SK-N-SH (cell line): ENCODE measurements around the gene CERS6. TPM values are rescaled to one million over a fixed set of nuclear protein-coding genes. Genes with fewer than 3 reads are reported as not detected.

Experiments
- CTCF ChIA-PET: fragments of 300-600, 350-600 bp; formaldehyde crosslinking; extraction: SDS; loops from one replicate; lab custom pipeline; 2021; lab: Yijun Ruan, JAX
- POLR2A ChIA-PET: fragments of 350-600 bp; sonication (Branson Sonifier 250); formaldehyde crosslinking; extraction: SDS; loops from one replicate; lab custom pipeline; 2020; ENCODE audit warnings: antibody characterized with exemption, inconsistent platforms; lab: Yijun Ruan, JAX
- DNase-seq: peaks from one replicate; pipeline ENCODE4 v3.0.0; 2012
- H2AFZ ChIP-seq: fragments of 200-600 bp; sonication (generic); 2 replicates; pipeline ENCODE4 v1.8.1; 2016; ENCODE audit warnings: antibody characterized with exemption, mild to moderate bottlenecking, low read depth
- H3F3A ChIP-seq: fragments of 200-600 bp; sonication (generic); replicated peaks from 2 replicates; pipeline ENCODE3; 2016; ENCODE audit warnings: antibody characterized with exemption, mild to moderate bottlenecking; ENCODE audit not compliant: insufficient read depth
- H3K27ac ChIP-seq, 2 experiments: fragments of 200-500 bp in 1 of 2; fragments of 200-600 bp in 1 of 2; sonication (Bioruptor generic) in 1 of 2; sonication (generic), shearing (Covaris generic) in 1 of 2; 2 replicates each; pipeline versions ENCODE4 v1.5.1 to v1.6.1; 2014 to 2016; ENCODE audit warnings: low read depth in 2 of 2, inconsistent platforms in 1 of 2, low read length in 1 of 2, mild to moderate bottlenecking in 1 of 2, mixed read lengths in 1 of 2
- H3K27me3 ChIP-seq: fragments of 200-600 bp; sonication (generic), shearing (Covaris generic); 2 replicates; pipeline ENCODE4 v1.6.1; 2016; ENCODE audit warnings: mixed run types; ENCODE audit not compliant: insufficient read depth
- H3K36me3 ChIP-seq, 2 experiments: fragments of 200-500 bp in 1 of 2; fragments of 200-600 bp in 1 of 2; sonication (Bioruptor generic) in 1 of 2; sonication (generic) in 1 of 2; replicated peaks in 1 of 2; 2 replicates each; pipeline versions ENCODE3 to v1.5.1; 2014 to 2016; ENCODE audit warnings: low read length in 1 of 2, mild to moderate bottlenecking in 1 of 2; ENCODE audit not compliant: insufficient read depth in 2 of 2, control insufficient read depth in 1 of 2
- H3K4me1 ChIP-seq, 2 experiments: fragments of 200-500 bp in 1 of 2; fragments of 200-600 bp in 1 of 2; sonication (Bioruptor generic) in 1 of 2; sonication (generic), shearing (Covaris generic) in 1 of 2; 2 replicates each; pipeline versions ENCODE4 v1.5.1 to v1.6.1; 2014 to 2016; ENCODE audit warnings: low read depth in 1 of 2, low read length in 1 of 2, mixed run types in 1 of 2; ENCODE audit not compliant: insufficient read depth in 2 of 2, control insufficient read depth in 1 of 2
- H3K4me2 ChIP-seq: fragments of 200-600 bp; sonication (generic), shearing (Covaris generic); 2 replicates; pipeline ENCODE4 v1.6.1; 2017; ENCODE audit warnings: mixed run types
- H3K4me3 ChIP-seq, 2 experiments: fragments of 200-500 bp in 1 of 2; fragments of 200-600 bp in 1 of 2; sonication (Bioruptor generic) in 1 of 2; sonication (generic), shearing (Covaris generic) in 1 of 2; 2 replicates each; pipeline versions ENCODE4 v1.5.1 to v1.8.1; 2014 to 2016; ENCODE audit warnings: low read depth in 2 of 2, inconsistent platforms in 1 of 2, low read length in 1 of 2, mild to moderate bottlenecking in 1 of 2, mixed read lengths in 1 of 2, moderate library complexity in 1 of 2
- H3K79me2 ChIP-seq: fragments of 200-600 bp; sonication (generic); 2 replicates; pipeline ENCODE4 v1.8.1; 2017; ENCODE audit warnings: mild to moderate bottlenecking; ENCODE audit not compliant: insufficient read depth
- H3K9ac ChIP-seq: fragments of 200-600 bp; sonication (generic); 2 replicates; pipeline ENCODE4 v1.6.1; 2017; ENCODE audit warnings: mixed run types
- H3K9me2 ChIP-seq: fragments of 200-600 bp; sonication (generic); 2 replicates; pipeline ENCODE4 v1.6.1; 2017; ENCODE audit warnings: mixed run types
- H3K9me3 ChIP-seq: fragments of 200-600 bp; sonication (generic); 2 replicates; pipeline ENCODE4 v1.6.1; 2017; ENCODE audit warnings: mixed run types, mild to moderate bottlenecking, moderate library complexity
- H4K20me1 ChIP-seq: fragments of 200-600 bp; sonication (generic); 2 replicates; pipeline ENCODE4 v1.6.1; 2017; ENCODE audit warnings: mild to moderate bottlenecking, mixed run types; ENCODE audit not compliant: insufficient read depth
- CHD2 ChIP-seq: fragments of 150-350 bp; IDR thresholded peaks from 2 replicates; pipeline ENCODE4 v1.6.1; 2018; ENCODE audit warnings: low read length; ENCODE audit not compliant: partially characterized antibody
- EZH2phosphoT487 ChIP-seq: fragments of 200-600 bp; sonication (generic); IDR thresholded peaks from 2 replicates; pipeline ENCODE4 v1.6.1; 2017; ENCODE audit warnings: low read depth, mixed run types, mild to moderate bottlenecking, antibody characterized with exemption, moderate library complexity, borderline replicate concordance
- GABPA ChIP-seq: IDR thresholded peaks from 2 replicates; pipeline ENCODE4 v1.4.0; 2012; ENCODE audit warnings: low read depth, mild to moderate bottlenecking
- POLR2AphosphoS5 ChIP-seq: IDR thresholded peaks from 2 replicates; pipeline ENCODE4 v1.6.1; 2012; ENCODE audit warnings: low read depth, low read length
- RFX5 ChIP-seq: IDR thresholded peaks from 2 replicates; pipeline ENCODE4 v1.6.1; 2012; ENCODE audit warnings: mild to moderate bottlenecking, improper control_type of control experiment, low read length
- SMC3 ChIP-seq: IDR thresholded peaks from 2 replicates; pipeline ENCODE4 v1.6.1; 2012; ENCODE audit warnings: low read depth, low read length, improper control_type of control experiment
- TAF1 ChIP-seq: IDR thresholded peaks from 2 replicates; pipeline ENCODE4 v1.6.1; 2012; ENCODE audit warnings: low read depth, mild to moderate bottlenecking, low read length, moderate library complexity, borderline replicate concordance
- TEAD4 ChIP-seq: IDR thresholded peaks from 2 replicates; pipeline ENCODE4 v1.4.0; 2012; ENCODE audit warnings: mild to moderate bottlenecking, borderline replicate concordance; ENCODE audit not compliant: insufficient read depth
- polyA plus RNA-seq, 3 experiments: library from polyadenylated mRNA; depleted of rRNA; stranded (reverse); fragments of >200 nt; gene quantifications; 2 replicates each; pipeline ENCODE4 v1.2.3, GENCODE V29; 2012
- TF ChIP-seq, protein P1 (sequence below): IDR thresholded peaks from 2 replicates; pipeline ENCODE4 v1.4.0; 2012; ENCODE audit warnings: low read depth
- TF ChIP-seq, protein P2 (sequence below): fragments of 200-600 bp; sonication (generic); IDR thresholded peaks from 2 replicates; pipeline ENCODE4 v1.6.1; 2017; ENCODE audit warnings: antibody characterized with exemption, mild to moderate bottlenecking, moderate library complexity

CERS6 gene
- polyA plus RNA-seq, 1 of the 3 experiments (the other 2 are of a cell fraction) = 1.8 TPM

DNA sequence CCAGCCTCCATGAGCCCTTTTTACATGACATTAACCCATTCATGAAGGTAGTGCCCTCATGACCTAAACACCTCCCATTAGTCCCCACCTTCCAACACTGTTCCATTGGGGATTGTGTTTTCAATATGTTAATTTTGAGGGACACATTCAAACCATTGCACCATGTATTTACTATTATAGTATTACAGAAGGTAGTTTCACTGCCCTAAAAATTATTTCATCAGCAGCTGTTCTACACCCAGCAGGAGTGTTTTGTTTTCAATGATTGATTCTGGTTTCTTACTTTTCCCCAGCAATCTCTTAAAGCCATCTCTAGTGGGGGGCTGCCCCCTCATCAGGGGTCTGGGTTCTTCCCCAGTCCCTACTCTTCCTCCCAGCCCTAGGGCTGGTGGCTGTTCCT, 71.9 kb downstream of the CERS6 start:
- Histone ChIP-seq H3K27ac (no peak overlapping the region), H3F3A (no peaks in the 10 kb centered on the region), H3K9me2 (no peaks in the 10 kb centered on the region), H3K9ac (no peak overlapping the region), H3K4me2 (no peak overlapping the region), H3K79me2 (no peaks in the 10 kb centered on the region), H4K20me1 (no peaks in the 10 kb centered on the region), H3K4me3 (no peak overlapping the region), H3K27me3 (no peaks in the 10 kb centered on the region), H3K4me1 (peaks cover 0 to 12% of the 10 kb centered on the region in 2 experiments; a peak in 2 of 4 replicates), H3K9me3 (no peaks in the 10 kb centered on the region), H2AFZ (no peak overlapping the region), H3K36me3 (no peaks in the 10 kb centered on the region)
- POLR2A ChIA-PET = no interaction called here
- DNase-seq = no peak
- no peak for TF ChIP-seq TAF1
- TF ChIP-seq TEAD4 = no peak
- TF ChIP-seq POLR2AphosphoS5 = no peak
- TF ChIP-seq SMC3 = no peak
- no peak for TF ChIP-seq GABPA
- TF ChIP-seq, protein P1, sequence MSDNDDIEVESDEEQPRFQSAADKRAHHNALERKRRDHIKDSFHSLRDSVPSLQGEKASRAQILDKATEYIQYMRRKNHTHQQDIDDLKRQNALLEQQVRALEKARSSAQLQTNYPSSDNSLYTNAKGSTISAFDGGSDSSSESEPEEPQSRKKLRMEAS = no peak
- TF ChIP-seq, protein P2, sequence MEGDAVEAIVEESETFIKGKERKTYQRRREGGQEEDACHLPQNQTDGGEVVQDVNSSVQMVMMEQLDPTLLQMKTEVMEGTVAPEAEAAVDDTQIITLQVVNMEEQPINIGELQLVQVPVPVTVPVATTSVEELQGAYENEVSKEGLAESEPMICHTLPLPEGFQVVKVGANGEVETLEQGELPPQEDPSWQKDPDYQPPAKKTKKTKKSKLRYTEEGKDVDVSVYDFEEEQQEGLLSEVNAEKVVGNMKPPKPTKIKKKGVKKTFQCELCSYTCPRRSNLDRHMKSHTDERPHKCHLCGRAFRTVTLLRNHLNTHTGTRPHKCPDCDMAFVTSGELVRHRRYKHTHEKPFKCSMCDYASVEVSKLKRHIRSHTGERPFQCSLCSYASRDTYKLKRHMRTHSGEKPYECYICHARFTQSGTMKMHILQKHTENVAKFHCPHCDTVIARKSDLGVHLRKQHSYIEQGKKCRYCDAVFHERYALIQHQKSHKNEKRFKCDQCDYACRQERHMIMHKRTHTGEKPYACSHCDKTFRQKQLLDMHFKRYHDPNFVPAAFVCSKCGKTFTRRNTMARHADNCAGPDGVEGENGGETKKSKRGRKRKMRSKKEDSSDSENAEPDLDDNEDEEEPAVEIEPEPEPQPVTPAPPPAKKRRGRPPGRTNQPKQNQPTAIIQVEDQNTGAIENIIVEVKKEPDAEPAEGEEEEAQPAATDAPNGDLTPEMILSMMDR = no peak
- TF ChIP-seq EZH2phosphoT487 = no peak
- no peak for TF ChIP-seq RFX5
- TF ChIP-seq CHD2 = no peak
- CTCF ChIA-PET = interaction anchor here (0.7 kb wide), 1 partner anchor 181 kb away, joined by 3 read pairs; no protein-coding TSS in a partner anchor

DNA sequence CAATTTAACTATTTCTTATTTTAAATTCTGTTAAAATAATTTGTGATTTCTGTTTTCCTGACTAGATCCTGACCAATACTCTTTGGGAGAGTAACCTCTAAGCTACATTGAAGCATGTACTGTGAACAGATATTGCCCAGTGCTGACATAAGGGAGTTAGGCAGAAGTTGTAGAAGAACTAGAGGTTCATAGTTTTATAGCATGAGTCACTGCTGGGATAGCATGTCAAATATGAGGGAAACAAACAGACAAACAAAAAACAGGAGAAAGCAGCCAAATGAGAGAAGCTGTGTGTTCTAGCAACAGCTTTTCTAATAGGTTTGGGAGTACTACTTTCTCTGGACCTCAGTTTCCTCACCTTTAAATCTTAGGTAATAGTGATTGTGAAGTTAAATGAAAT, 72.4 kb downstream of the CERS6 start:
- no peaks in the 10 kb centered on the region for H3K9me3 ChIP-seq
- H4K20me1 ChIP-seq = no peaks in the 10 kb centered on the region
- CTCF ChIA-PET = interaction anchor here (0.7 kb wide), 1 partner anchor 182 kb away, joined by 3 read pairs; no protein-coding TSS in a partner anchor
- TF ChIP-seq EZH2phosphoT487 = no peak
- H3K27me3 ChIP-seq = no peaks in the 10 kb centered on the region
- H3K9me2 ChIP-seq = no peaks in the 10 kb centered on the region
- POLR2A ChIA-PET = no interaction called here
- H2AFZ ChIP-seq = no peak overlapping the region
- H3F3A ChIP-seq = no peaks in the 10 kb centered on the region
- no peak for DNase-seq
- no peaks in the 10 kb centered on the region for H3K79me2 ChIP-seq
- H3K4me2 ChIP-seq = no peak overlapping the region
- H3K36me3 ChIP-seq = no peaks in the 10 kb centered on the region
- H3K27ac ChIP-seq = no peak overlapping the region
- no peak overlapping the region for H3K4me3 ChIP-seq
- H3K4me1 ChIP-seq = peaks cover 0 to 12% of the 10 kb centered on the region in 2 experiments; a peak in 2 of 4 replicates
- no peak overlapping the region for H3K9ac ChIP-seq
